Measurements from ENCODE around the gene SMARCC2.

Gene SMARCC2

GRCh38 chr12:56189099-56189917 lies at the start of gene SMARCC2:
Gene SMARCC2, minus strand, starts transcription at chr12:56189483. Its CDS starts 22 bp downstream, at chr12:56189461.
- in situ Hi-C loops (cut with MboI; ENCODE audit: low sequenced_read_pairs): no loop called here

- in situ Hi-C loops (cut with MboI; ENCODE audit: low sequenced_read_pairs): no loop called here
These were observed 48.3 kb upstream of the SMARCC2 start for GRCh38 chr12:56237552-56237951.

GRCh38 chr12:56236985-56237384 lies 47.7 kb upstream of the SMARCC2 start:
- in situ Hi-C loops (cut with MboI; ENCODE audit: low sequenced_read_pairs): no loop called here

GRCh38 chr12:56236091-56236490 lies 46.8 kb upstream of the SMARCC2 start:
- in situ Hi-C loops (cut with MboI; ENCODE audit: low sequenced_read_pairs): no loop called here

GRCh38 chr12:56234746-56235436 lies 45.6 kb upstream of the SMARCC2 start:
- in situ Hi-C loops (cut with MboI; ENCODE audit: low sequenced_read_pairs): no loop called here

- in situ Hi-C loops (cut with MboI; ENCODE audit: low sequenced_read_pairs): no loop called here
These were observed 41.9 kb upstream of the SMARCC2 start for GRCh38 chr12:56231184-56231582.

GRCh38 chr12:56230432-56231183 lies 41.3 kb upstream of the SMARCC2 start:
- in situ Hi-C loops (cut with MboI; ENCODE audit: low sequenced_read_pairs): no loop called here

GRCh38 chr12:56229916-56230431 lies 40.7 kb upstream of the SMARCC2 start, which contains the start of gene SLC39A5:
Gene SLC39A5, plus strand, starts transcription at chr12:56230051. Its CDS starts 1,224 bp downstream, at chr12:56231275.
- in situ Hi-C loops (cut with MboI; ENCODE audit: low sequenced_read_pairs): no loop called here

- in situ Hi-C loops (cut with MboI; ENCODE audit: low sequenced_read_pairs): no loop called here
These were observed 39.8 kb upstream of the SMARCC2 start for GRCh38 chr12:56229082-56229481.

- in situ Hi-C loops (cut with MboI; ENCODE audit: low sequenced_read_pairs): no loop called here
These were observed 35.7 kb upstream of the SMARCC2 start for GRCh38 chr12:56224954-56225353.

GRCh38 chr12:56224102-56224701 lies 34.9 kb upstream of the SMARCC2 start, which contains the start of gene NABP2:
Gene NABP2, plus strand, starts transcription at chr12:56224342. Its CDS starts 515 bp downstream, at chr12:56224857.
- in situ Hi-C loops (cut with MboI; ENCODE audit: low sequenced_read_pairs): no loop called here

- in situ Hi-C loops (cut with MboI; ENCODE audit: low sequenced_read_pairs): no loop called here
These were observed 34.4 kb upstream of the SMARCC2 start for GRCh38 chr12:56223571-56224101.

GRCh38 chr12:56222531-56222895 lies 33.2 kb upstream of the SMARCC2 start:
- in situ Hi-C loops (cut with MboI; ENCODE audit: low sequenced_read_pairs): no loop called here

- in situ Hi-C loops (cut with MboI; ENCODE audit: low sequenced_read_pairs): no loop called here
These were observed 32.7 kb upstream of the SMARCC2 start, which contains the start of gene RNF41 for GRCh38 chr12:56221757-56222530. Gene RNF41, minus strand, starts transcription at chr12:56221922. Its CDS starts 7,875 bp downstream, at chr12:56214047.

- in situ Hi-C loops (cut with MboI; ENCODE audit: low sequenced_read_pairs): no loop called here
These were observed 32.0 kb upstream of the SMARCC2 start for GRCh38 chr12:56221232-56221756.

GRCh38 chr12:56220611-56221231 lies 31.4 kb upstream of the SMARCC2 start:
- in situ Hi-C loops (cut with MboI; ENCODE audit: low sequenced_read_pairs): no loop called here

GRCh38 chr12:56219840-56220239 lies 30.6 kb upstream of the SMARCC2 start:
- in situ Hi-C loops (cut with MboI; ENCODE audit: low sequenced_read_pairs): no loop called here

- in situ Hi-C loops (cut with MboI; ENCODE audit: low sequenced_read_pairs): no loop called here
These were observed 27.2 kb upstream of the SMARCC2 start for GRCh38 chr12:56216461-56216860.

- in situ Hi-C loops (cut with MboI; ENCODE audit: low sequenced_read_pairs): no loop called here
These were observed 24.6 kb upstream of the SMARCC2 start for GRCh38 chr12:56213878-56214277.
